ENCODE results near the gene DCAF6.

GRCh38 chr1:168005529-168005928 is 69.0 kb downstream of the DCAF6 start:
- no peak for TF ChIP-seq CTCF (IDR thresholded peaks at IDR 0.05)
- TF ChIP-seq POLR2A (IDR thresholded peaks at IDR 0.05), result no peak
- TF ChIP-seq EP300 (IDR thresholded peaks at IDR 0.05), result no peak
